Suprapubic skin (tissue), 4 donors: Measurements from ENCODE around the gene KDM7A. TPM values are rescaled to one million over a fixed set of nuclear protein-coding genes. Genes with fewer than 3 reads are reported as not detected.

Source experiments
- DNase-seq, 2 donors: peaks; one replicate each; pipeline ENCODE4 v3.0.0-alpha.2; 2019; ENCODE audit warnings: low spot score in 2 of 2
- H3K27ac ChIP-seq: fragments of 200-600 bp; sonication (generic); one replicate; pipeline ENCODE4 v1.5.1; 2019
- H3K27me3 ChIP-seq: fragments of 200-600 bp; sonication (generic); one replicate; pipeline ENCODE4 v1.5.1; 2019
- H3K36me3 ChIP-seq: fragments of 200-600 bp; sonication (generic); one replicate; pipeline ENCODE4 v1.5.1; 2019
- H3K4me1 ChIP-seq: fragments of 200-600 bp; sonication (generic); one replicate; pipeline ENCODE4 v1.5.1; 2019
- H3K4me3 ChIP-seq: fragments of 200-600 bp; sonication (generic); one replicate; pipeline ENCODE4 v1.5.1; 2019; ENCODE audit warnings: mild to moderate bottlenecking
- H3K9me3 ChIP-seq: fragments of 200-600 bp; sonication (generic); one replicate; pipeline ENCODE4 v1.5.1; 2019
- EP300 ChIP-seq: sonication (generic); formaldehyde crosslinking; IDR thresholded peaks from one replicate; pipeline ENCODE4 v1.6.1; 2017; ENCODE audit warnings: antibody characterized with exemption
- POLR2A ChIP-seq, 2 donors: fragments of 450-650 bp; IDR thresholded peaks; one replicate each; pipeline ENCODE4 v1.6.1; 2017; ENCODE audit warnings: antibody characterized with exemption in 2 of 2, mild to moderate bottlenecking in 2 of 2, moderate library complexity in 2 of 2
- POLR2AphosphoS5 ChIP-seq, 3 donors: sonication (generic); formaldehyde crosslinking; IDR thresholded peaks; one replicate each; pipeline ENCODE4 v1.6.1; 2017; ENCODE audit warnings: antibody characterized with exemption in 3 of 3
- WGBS: methylation state at CpG from one replicate; pipeline ENCODE4 v1.1.5; 2018; 5-methylcytosine and 5-hydroxymethylcytosine counted together
- total RNA-seq, 4 donors: library from RNA; depleted of rRNA; stranded (reverse); fragments of >200 nt; gene quantifications; one replicate each; pipeline ENCODE4 v1.1.0, GENCODE V29; 2016
- TF ChIP-seq, protein P1 (sequence below), 2 donors: fragments of 200-600 bp in 1 of 2; fragments of 450-650 bp in 1 of 2; sonication (generic) in 1 of 2; IDR thresholded peaks; one replicate each; pipeline ENCODE4 v1.5.1; 2016 to 2019; ENCODE audit warnings: antibody characterized with exemption in 2 of 2, mild to moderate bottlenecking in 1 of 2, moderate library complexity in 1 of 2

KDM7A gene
- total RNA-seq, 4 donors from 2014 or later, result 29.0 to 104 (median 35.1) TPM

DNA sequence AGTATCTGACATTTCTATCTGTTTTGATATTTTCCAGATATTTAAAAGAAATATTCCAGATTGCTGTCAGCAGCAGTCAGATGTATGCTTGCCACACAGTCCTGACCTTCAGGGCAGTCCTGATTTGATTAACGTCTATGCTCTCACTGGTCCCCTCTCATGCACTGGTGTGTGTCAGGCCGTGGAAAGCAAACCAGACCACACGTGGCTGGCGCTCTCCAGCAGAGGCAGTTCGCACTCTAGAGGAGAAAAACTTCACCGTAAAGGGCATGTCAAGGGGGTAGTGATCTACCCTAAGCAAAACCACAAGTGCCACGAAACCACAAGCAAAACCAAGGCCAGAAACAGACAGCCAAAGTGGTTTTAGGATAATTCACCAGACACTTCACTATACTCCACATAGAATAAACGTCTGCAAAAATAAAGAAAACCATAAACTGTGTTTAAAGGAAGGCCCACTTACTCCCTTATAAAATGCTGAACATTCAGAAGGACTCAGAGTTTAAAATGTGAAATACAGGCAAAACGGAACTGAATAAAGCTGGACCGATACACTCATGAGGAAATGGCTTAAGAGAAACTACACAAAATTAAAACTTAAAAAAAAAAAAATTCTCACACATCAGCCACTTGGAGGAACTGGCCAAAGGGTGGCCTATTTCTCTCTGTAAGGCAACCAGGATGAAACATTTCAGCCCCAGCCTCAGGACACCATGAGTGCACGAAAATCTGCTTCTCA, 140.4 kb downstream of the KDM7A start:
- DNase-seq, result no peak
- Histone ChIP-seq H3K27ac (no peak overlapping the region), H3K4me1 (no peaks in the 10 kb centered on the region), H3K9me3 (no peaks in the 10 kb centered on the region), H3K4me3 (no peak overlapping the region), H3K36me3 (peaks cover 28% of the 10 kb centered on the region), H3K27me3 (no peaks in the 10 kb centered on the region)
- WGBS, result 78% methylated on average over 11 of the region's 11 CpGs
- TF ChIP-seq, protein P1, sequence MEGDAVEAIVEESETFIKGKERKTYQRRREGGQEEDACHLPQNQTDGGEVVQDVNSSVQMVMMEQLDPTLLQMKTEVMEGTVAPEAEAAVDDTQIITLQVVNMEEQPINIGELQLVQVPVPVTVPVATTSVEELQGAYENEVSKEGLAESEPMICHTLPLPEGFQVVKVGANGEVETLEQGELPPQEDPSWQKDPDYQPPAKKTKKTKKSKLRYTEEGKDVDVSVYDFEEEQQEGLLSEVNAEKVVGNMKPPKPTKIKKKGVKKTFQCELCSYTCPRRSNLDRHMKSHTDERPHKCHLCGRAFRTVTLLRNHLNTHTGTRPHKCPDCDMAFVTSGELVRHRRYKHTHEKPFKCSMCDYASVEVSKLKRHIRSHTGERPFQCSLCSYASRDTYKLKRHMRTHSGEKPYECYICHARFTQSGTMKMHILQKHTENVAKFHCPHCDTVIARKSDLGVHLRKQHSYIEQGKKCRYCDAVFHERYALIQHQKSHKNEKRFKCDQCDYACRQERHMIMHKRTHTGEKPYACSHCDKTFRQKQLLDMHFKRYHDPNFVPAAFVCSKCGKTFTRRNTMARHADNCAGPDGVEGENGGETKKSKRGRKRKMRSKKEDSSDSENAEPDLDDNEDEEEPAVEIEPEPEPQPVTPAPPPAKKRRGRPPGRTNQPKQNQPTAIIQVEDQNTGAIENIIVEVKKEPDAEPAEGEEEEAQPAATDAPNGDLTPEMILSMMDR (IDR thresholded peaks at IDR 0.05), result no peak
- TF ChIP-seq POLR2AphosphoS5 (IDR thresholded peaks at IDR 0.05), result no peak
- no peak for TF ChIP-seq EP300
- TF ChIP-seq POLR2A (IDR thresholded peaks at IDR 0.05), result no peak

DNA sequence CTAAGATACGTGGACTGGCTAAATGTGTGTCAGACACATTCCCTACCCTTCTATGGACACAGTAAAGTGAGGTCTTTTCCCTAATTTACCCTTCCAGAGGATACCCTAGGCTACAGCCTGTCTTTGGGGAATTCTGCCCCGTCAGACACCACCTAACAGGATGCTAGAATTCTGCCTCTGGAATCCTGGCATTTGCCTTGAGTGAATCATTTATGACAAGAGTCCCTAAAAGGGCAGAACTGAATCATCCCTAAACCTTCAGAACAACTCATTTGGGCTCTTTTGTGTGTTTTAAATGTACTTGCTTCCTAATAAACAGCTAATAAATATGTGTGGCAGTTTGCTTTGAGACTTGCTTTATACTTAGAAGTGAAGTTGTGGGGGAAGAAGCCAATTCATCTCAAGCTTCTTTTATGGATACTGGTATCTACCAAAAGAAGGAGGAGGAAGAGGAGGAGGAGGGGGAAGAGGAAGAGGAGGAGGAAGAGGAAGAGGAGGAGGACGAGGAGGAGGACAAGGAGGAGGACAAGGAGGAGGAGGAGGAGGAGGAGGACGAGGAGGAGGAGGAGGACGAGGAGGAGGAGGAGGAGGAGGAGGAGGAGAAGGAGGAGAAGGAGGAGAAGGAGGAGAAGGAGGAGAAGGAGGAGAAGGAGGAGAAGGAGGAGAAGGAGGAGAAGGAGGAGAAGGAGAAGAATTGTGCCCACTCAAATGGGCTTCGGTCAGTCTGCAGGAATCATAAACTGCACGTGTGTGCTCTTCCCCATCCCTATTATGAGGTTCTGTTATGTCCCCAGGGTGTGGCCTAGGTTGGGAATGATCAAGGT, 141.2 kb downstream of the KDM7A start:
- no peak overlapping the region for H3K4me3 ChIP-seq
- no peaks in the 10 kb centered on the region for H3K4me1 ChIP-seq
- no peak for DNase-seq
- TF ChIP-seq POLR2AphosphoS5 (IDR thresholded peaks at IDR 0.05) (no peak), POLR2A (IDR thresholded peaks at IDR 0.05) (no peak), EP300 (no peak)
- TF ChIP-seq, protein P1 (IDR thresholded peaks at IDR 0.05), result no peak
- H3K9me3 ChIP-seq, result no peaks in the 10 kb centered on the region
- no peak overlapping the region for H3K27ac ChIP-seq
- no peaks in the 10 kb centered on the region for H3K27me3 ChIP-seq
- WGBS, result 84% methylated on average over 4 of the region's 7 CpGs
- H3K36me3 ChIP-seq, result peaks cover 20% of the 10 kb centered on the region

Other genes with a start within 250 kb of the KDM7A start
- gene PARP12, start 114.0 kb downstream of the KDM7A start, total RNA-seq, result 10 to 100 TPM; 22.7 to 81.0 (median 27.0) TPM
- gene SLC37A3, start 221.5 kb upstream of the KDM7A start, total RNA-seq, result 10 to 100 TPM; 27.3 to 61.4 (median 39.2) TPM
- 1 to 10 TPM in 1 of 4 donors, under 1 TPM in 1, not detected in 2; 0.89 to 5.3 TPM for gene RAB19, start 227.1 kb upstream of the KDM7A start, total RNA-seq